K562 (cell line): Measurements from ENCODE around the gene AMPD3. TPM values are rescaled to one million over a fixed set of nuclear protein-coding genes. Genes with fewer than 3 reads are reported as not detected.

Experiments used
- ATAC-seq: fragments of 200-7000 bp; cut with Tn5 transposase; 3 replicates; pipeline ENCODE4 v1.9.1; 2020; ENCODE audit warnings: moderate library complexity
- BruUV-seq: library from RNA; stranded (reverse); fragments of 400-500 nt; replicated peaks from 2 replicates; lab custom pipeline; 2021; lab: Mats Ljungman, UMichigan
- CTCF ChIA-PET: fragments of 300-600 bp; formaldehyde crosslinking; extraction: SDS; loops from one replicate; lab custom pipeline; 2021; ENCODE audit warnings: low intra/inter-chr PET ratio; lab: Yijun Ruan, JAX
- POLR2A ChIA-PET: fragments of 300-600, 350-650 bp; sonication (Branson Sonifier 250); formaldehyde crosslinking; extraction: SDS; loops from one replicate; lab custom pipeline; 2021; ENCODE audit warnings: antibody characterized with exemption, inconsistent platforms; lab: Yijun Ruan, JAX
- DNase-seq, 4 experiments: peaks; one replicate each; pipeline versions ENCODE4 v3.0.0 to v3.0.0-alpha.2; 2011 to 2018; ENCODE audit warnings: low spot score in 3 of 4, mixed read lengths in 3 of 4; ENCODE audit errors: extremely low read depth in 1 of 4
- FAIRE-seq: peaks from 2 replicates; lab custom pipeline; 2011; peaks lifted over from hg19 to GRCh38; lab: Jason Lieb, UNC
- H2AFZ ChIP-seq: 2 replicates; pipeline ENCODE4 v1.6.0; 2011; ENCODE audit warnings: low read depth, low read length, control low read depth, inconsistent platforms
- H3K27ac ChIP-seq: fragments of 200-600 bp; 3 replicates; pipeline ENCODE4 v1.8.0; 2011; ENCODE audit warnings: low read depth, mild to moderate bottlenecking, control low read depth, inconsistent platforms, low read length, moderate library complexity, mixed read lengths; ENCODE audit errors: extremely low read depth
- H3K27me3 ChIP-seq, 2 experiments: fragments of 300-600 bp in 1 of 2; 2 replicates in 1 of 2; 3 replicates in 1 of 2; pipeline versions ENCODE4 v1.6.0 to v1.8.0; 2011; ENCODE audit warnings: inconsistent platforms in 2 of 2, low read length in 2 of 2, mild to moderate bottlenecking in 1 of 2, mixed read lengths in 1 of 2, moderate library complexity in 1 of 2; ENCODE audit not compliant: control insufficient read depth in 2 of 2, insufficient read depth in 2 of 2
- H3K36me3 ChIP-seq: fragments of 300-600 bp; 3 replicates; pipeline ENCODE4 v1.8.0; 2011; ENCODE audit warnings: mild to moderate bottlenecking, low read length, inconsistent platforms; ENCODE audit not compliant: control insufficient read depth, insufficient read depth
- H3K4me1 ChIP-seq, 2 experiments: fragments of 200-600 bp in 1 of 2; replicated peaks in 1 of 2; 2 replicates in 1 of 2; 3 replicates in 1 of 2; pipeline versions ENCODE4 v1.5.1 to v1.8.0; 2011; ENCODE audit warnings: inconsistent platforms in 2 of 2, low read length in 2 of 2, mild to moderate bottlenecking in 1 of 2, mixed read lengths in 1 of 2, moderate library complexity in 1 of 2; ENCODE audit not compliant: control insufficient read depth in 2 of 2, insufficient read depth in 2 of 2
- H3K4me2 ChIP-seq: 2 replicates; pipeline ENCODE4 v1.6.1; 2011; ENCODE audit warnings: low read length, control low read depth, inconsistent platforms, mixed read lengths; ENCODE audit not compliant: insufficient read depth
- H3K4me3 ChIP-seq: fragments of 200-600 bp; sonication (generic), shearing (Covaris generic); 2 replicates; pipeline ENCODE4 v1.5.1; 2016; ENCODE audit warnings: control low read depth, inconsistent platforms
- H3K79me2 ChIP-seq: fragments of 200-600 bp; 3 replicates; pipeline ENCODE4 v1.8.0; 2011; ENCODE audit warnings: low read length, inconsistent platforms; ENCODE audit not compliant: control insufficient read depth, insufficient read depth
- H3K9ac ChIP-seq, 2 experiments: 2 replicates each; pipeline versions ENCODE4 v1.6.0 to v1.6.1; 2011; ENCODE audit warnings: low read depth in 2 of 2, low read length in 2 of 2, control low read depth in 1 of 2, inconsistent platforms in 1 of 2, mild to moderate bottlenecking in 1 of 2, mixed read lengths in 1 of 2; ENCODE audit not compliant: insufficient read depth in 1 of 2
- H3K9me1 ChIP-seq: one replicate; pipeline ENCODE4 v1.6.0; 2011; ENCODE audit warnings: inconsistent platforms, mild to moderate bottlenecking, low read length, moderate library complexity; ENCODE audit not compliant: control insufficient read depth, insufficient read depth
- H3K9me3 ChIP-seq: replicated peaks from 2 replicates; pipeline ENCODE4 v1.5.1; 2011; ENCODE audit warnings: low read depth, low read length, inconsistent platforms; ENCODE audit not compliant: control insufficient read depth, insufficient read depth
- H4K20me1 ChIP-seq: replicated peaks from 2 replicates; pipeline ENCODE4 v1.6.1; 2011; ENCODE audit warnings: low read length, inconsistent platforms, mixed read lengths; ENCODE audit not compliant: control insufficient read depth, insufficient read depth
- CEBPB ChIP-seq: fragments of 450-650 bp; IDR thresholded peaks from 2 replicates; pipeline ENCODE4 v1.6.1; 2016; ENCODE audit warnings: missing genetic modification characterization, missing compliant biosample characterization
- CREBBP ChIP-seq: IDR thresholded peaks from one replicate; pipeline ENCODE4 v1.6.1; 2012; ENCODE audit warnings: low read depth, mild to moderate bottlenecking, control low read depth, inconsistent platforms, low read length
- E2F4 ChIP-seq: sonication (generic); formaldehyde crosslinking; IDR thresholded peaks from 2 replicates; pipeline ENCODE4 v1.8.0; 2022; ENCODE audit warnings: mild to moderate bottlenecking, low read depth, missing genetic modification reagents
- ELF1 ChIP-seq: fragments of 200-800 bp; sonication (Bioruptor generic); IDR thresholded peaks from 2 replicates; pipeline ENCODE4 v1.6.1; 2016; ENCODE audit warnings: missing genetic modification characterization, missing compliant biosample characterization
- FOXP1 ChIP-seq: sonication (generic); formaldehyde crosslinking; IDR thresholded peaks from 2 replicates; pipeline ENCODE4 v1.8.0; 2022; ENCODE audit warnings: mild to moderate bottlenecking, missing genetic modification reagents
- GATA2 ChIP-seq: sonication (generic); formaldehyde crosslinking; IDR thresholded peaks from 2 replicates; pipeline ENCODE4 v1.4.0; 2020; ENCODE audit warnings: mild to moderate bottlenecking, missing genetic modification reagents
- MAFF ChIP-seq: IDR thresholded peaks from 2 replicates; pipeline ENCODE4 v1.6.1; 2012; ENCODE audit warnings: low read length, improper control_type of control experiment
- MXD1 ChIP-seq: fragments of 250-450 bp; sonication (Bioruptor Pico); IDR thresholded peaks from 2 replicates; pipeline ENCODE4 v1.8.0; 2021; ENCODE audit warnings: borderline replicate concordance, mild to moderate bottlenecking, moderate library complexity; ENCODE audit not compliant: poor library complexity, severe bottlenecking
- NCOA4 ChIP-seq: fragments of 450-650 bp; IDR thresholded peaks from 2 replicates; pipeline ENCODE4 v1.6.1; 2018; ENCODE audit warnings: mild to moderate bottlenecking; ENCODE audit not compliant: partially characterized antibody
- NR1H2 ChIP-seq: sonication (generic); formaldehyde crosslinking; IDR thresholded peaks from 2 replicates; pipeline ENCODE4 v1.4.0; 2020; ENCODE audit warnings: mild to moderate bottlenecking, missing genetic modification reagents
- RBFOX2 ChIP-seq: fragments of 200-400 bp; formaldehyde crosslinking; IDR thresholded peaks from 2 replicates; pipeline ENCODE4 v1.6.1; 2017; ENCODE audit warnings: low read depth, mild to moderate bottlenecking, low read length, moderate library complexity
- RFX5 ChIP-seq: IDR thresholded peaks from 2 replicates; pipeline ENCODE4 v1.6.1; 2011; ENCODE audit warnings: low read depth, mild to moderate bottlenecking, improper control_type of control experiment, low read length
- SETDB1 ChIP-seq: IDR thresholded peaks from one replicate; pipeline ENCODE4 v1.6.1; 2012; ENCODE audit warnings: low read length, control low read depth, inconsistent platforms
- SPI1 ChIP-seq: IDR thresholded peaks from 2 replicates; pipeline ENCODE4 v1.6.1; 2011; ENCODE audit warnings: low read depth, low read length, control low read depth, borderline replicate concordance
- ZBTB33 ChIP-seq: sonication (generic); formaldehyde crosslinking; IDR thresholded peaks from 2 replicates; pipeline ENCODE4 v1.8.1; 2023; ENCODE audit warnings: mild to moderate bottlenecking, missing genetic modification reagents
- WGBS: fragments of 100-300 bp; shearing (Covaris generic); methylation state at CpG from one replicate; pipeline ENCODE4 v1.1.6; 2016; ENCODE audit warnings: low coverage, mixed read lengths; ENCODE audit not compliant: insufficient coverage; ENCODE audit errors: missing lambda C conversion rate; 5-methylcytosine and 5-hydroxymethylcytosine counted together
- in situ Hi-C: fragments of 300-500 bp; cut with MboI; formaldehyde crosslinking; loops from 4 replicates; pipeline ENCODE4 v1.15.0; 2018; ENCODE audit warnings: inconsistent platforms, mixed read lengths
- intact Hi-C: fragments of 100-400 bp; cut with micrococcal nuclease; formaldehyde crosslinking; loops from 2 replicates; pipeline ENCODE4 v1.14.2; 2022
- polyA plus RNA-seq, 8 experiments: library from polyadenylated mRNA; depleted of rRNA in 4 of 8; stranded (reverse) in 5 of 8; unstranded in 3 of 8; fragments of >200 nt; fragmentation: Nextera tagmentation in 2 of 8; fragmentation: Illumina TruSeq in 1 of 8; extraction: Ambion mirVana in 2 of 8; extraction: Trizol in 1 of 8; gene quantifications; 2 replicates each; pipeline versions ENCODE4 v1.2.1 to v1.2.3, GENCODE V29; 2011 to 2014; ENCODE audit warnings: inconsistent platforms in 1 of 8, missing spikeins in 1 of 8
- total RNA-seq, 7 experiments: library from RNA; depleted of rRNA in 6 of 7; stranded (reverse); fragments of >200 nt in 6 of 7; fragmentation: Illumina TruSeq in 2 of 7; extraction: Trizol in 2 of 7; gene quantifications; 2 replicates each; pipeline versions ENCODE4 v1.2.1 to v1.2.3, GENCODE V29; 2011 to 2021; ENCODE audit warnings: low replicate concordance in 1 of 7

The AMPD3 gene
- total and polyA plus RNA-seq, 9 of the 15 experiments (the other 6 are each of a cell fraction or from before 2014, with no cell fraction given) = 4.4 to 23.6 (median 11.2) TPM

- no peak overlapping the region for H3K4me2 ChIP-seq
- no peaks in the 10 kb centered on the region for H3K9me3 ChIP-seq
- in situ Hi-C loops (no loop called here), intact Hi-C loops (no loop called here)
- ChIA-PET POLR2A (interaction anchor here (0.7 to 1.8 kb wide), 4 partner anchors 29 to 1302 kb away, joined by 3 to 6 read pairs (median 4); no protein-coding TSS in a partner anchor), CTCF (no interaction called here)
- H3K4me3 ChIP-seq = no peak overlapping the region
- 96% methylated on average over 11 of the region's 11 CpGs for WGBS
- peaks cover 10 to 16% of the 10 kb centered on the region in 2 experiments; a peak in 4 of 5 replicates for H3K4me1 ChIP-seq
- H3K79me2 ChIP-seq = no peaks in the 10 kb centered on the region
- H3K36me3 ChIP-seq = peaks cover 82% of the 10 kb centered on the region
- H4K20me1 ChIP-seq = no peaks in the 10 kb centered on the region
- H3K9me1 ChIP-seq = peaks cover 3% of the 10 kb centered on the region
- H3K27me3 ChIP-seq = no peaks in the 10 kb centered on the region
- FAIRE-seq = no peak
- H2AFZ ChIP-seq = no peak overlapping the region
- BruUV-seq = no TSS peak
- no peak overlapping the region for H3K9ac ChIP-seq
- no peak for DNase-seq
- ATAC-seq = no peak
- H3K27ac ChIP-seq = no peak overlapping the region
- TF ChIP-seq RFX5 (no peak), E2F4 (no peak), NCOA4 (no peak), MAFF (no peak), SPI1 (no peak), CREBBP (no peak), NR1H2 (no peak), MXD1 (CRISPR knock-in tag) (no peak), SETDB1 (no peak), RBFOX2 (no peak), GATA2 (CRISPR knock-in tag) (no peak), ELF1 (tag) (no peak), ZBTB33 (CRISPR knock-in tag) (no peak), CEBPB (tag) (no peak), FOXP1 (CRISPR knock-in tag) (no peak)
These were observed 34.0 kb downstream of the AMPD3 start for GRCh38 chr11:10488934-10489691.
